Activated naive CD4-positive, alpha-beta T cell (primary cell): Measurements from ENCODE around the gene CDC7.
"Not testable (repeated sequence)": the region's sequence is repeated elsewhere in the genome, so short reads cannot be mapped to it uniquely, and the experiment has no call there.

ENCODE experiments used
- DNase-seq, 4 experiments: peaks; one replicate each; lab custom pipeline; 2025; lab: John Stamatoyannopoulos, UW

The CDC7 gene

GRCh38 chr1:91510754-91511153 lies 10.1 kb downstream of the CDC7 start:
- no peak for DNase-seq

GRCh38 chr1:91511386-91511785 lies 10.7 kb downstream of the CDC7 start:
- DNase-seq, result no peak

- no peak for DNase-seq
Observed at GRCh38 chr1:91513160-91513559, 12.5 kb downstream of the CDC7 start.

GRCh38 chr1:91513706-91514105 lies 13.1 kb downstream of the CDC7 start:
- no peak for DNase-seq

GRCh38 chr1:91515994-91516393 lies 15.3 kb downstream of the CDC7 start:
- no peak for DNase-seq

- not testable (repeated sequence) for DNase-seq
Observed at GRCh38 chr1:91516605-91517004, 16.0 kb downstream of the CDC7 start.

GRCh38 chr1:91519167-91519566 lies 18.5 kb downstream of the CDC7 start:
- DNase-seq, result not testable (repeated sequence)

GRCh38 chr1:91520942-91521507 lies 20.4 kb downstream of the CDC7 start:
- no peak for DNase-seq

- DNase-seq, result no peak
Observed at GRCh38 chr1:91523482-91523881, 22.8 kb downstream of the CDC7 start.

- no peak for DNase-seq
Observed at GRCh38 chr1:91526496-91526895, 25.8 kb downstream of the CDC7 start.

- DNase-seq, result no peak
Observed at GRCh38 chr1:91527266-91527765, 26.7 kb downstream of the CDC7 start.

GRCh38 chr1:91527781-91528180 lies 27.1 kb downstream of the CDC7 start:
- no peak for DNase-seq

GRCh38 chr1:91529856-91530255 lies 29.2 kb downstream of the CDC7 start:
- DNase-seq, result no peak

GRCh38 chr1:91533361-91534024 lies 32.8 kb downstream of the CDC7 start:
- DNase-seq, result no peak

- no peak for DNase-seq
Observed at GRCh38 chr1:91535441-91535840, 34.8 kb downstream of the CDC7 start.

GRCh38 chr1:91537281-91537986 lies 36.8 kb downstream of the CDC7 start:
- no peak for DNase-seq

- no peak for DNase-seq
Observed at GRCh38 chr1:91537987-91538304, 37.3 kb downstream of the CDC7 start.

- no peak for DNase-seq
Observed at GRCh38 chr1:91540910-91541309, 40.3 kb downstream of the CDC7 start.

GRCh38 chr1:91541918-91542533 lies 41.4 kb downstream of the CDC7 start:
- no peak for DNase-seq

- DNase-seq, result no peak
Observed at GRCh38 chr1:91545506-91546300, 45.1 kb downstream of the CDC7 start.

- no peak for DNase-seq
Observed at GRCh38 chr1:91546301-91546581, 45.6 kb downstream of the CDC7 start.

GRCh38 chr1:91546876-91547275 lies 46.2 kb downstream of the CDC7 start:
- DNase-seq, result no peak
